ENCODE data around the gene FN3KRP.
"Not testable (repeated sequence)": the region's sequence is repeated elsewhere in the genome, so short reads cannot be mapped to it uniquely, and the experiment has no call there.

The FN3KRP gene

DNA sequence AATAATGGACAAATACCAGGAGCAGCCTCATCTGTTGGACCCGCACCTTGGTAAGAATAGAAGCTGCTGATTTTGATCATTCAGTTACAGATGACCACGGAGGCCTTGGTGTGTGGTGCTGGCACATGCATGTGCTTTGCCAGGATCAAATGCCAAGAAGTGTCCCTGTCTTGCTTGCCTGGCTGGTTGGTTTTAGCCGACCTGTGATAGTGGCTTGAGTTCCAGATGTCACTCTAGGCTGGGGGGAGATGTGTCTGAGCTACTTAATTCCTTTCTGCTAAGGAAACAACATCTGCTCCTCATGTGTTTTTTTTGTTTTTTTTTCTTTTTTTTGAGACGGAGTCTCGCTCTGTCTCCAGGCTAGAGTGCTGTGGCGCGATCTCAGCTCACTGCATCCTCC, 39.7 kb downstream of the FN3KRP start:
- H3K4me1 Mint-ChIP-seq = peaks cover 25% of the 10 kb centered on the region
- DNase-seq (no peak), ATAC-seq (no peak)
- no peak overlapping the region for H3K27ac Mint-ChIP-seq
- H3K9me3 Mint-ChIP-seq = no peaks in the 10 kb centered on the region
- H3K4me3 Mint-ChIP-seq = no peak overlapping the region
- peaks cover 25% of the 10 kb centered on the region for H3K36me3 Mint-ChIP-seq (ENCODE audit: low read depth)
- H3K27me3 Mint-ChIP-seq = no peaks in the 10 kb centered on the region

DNA sequence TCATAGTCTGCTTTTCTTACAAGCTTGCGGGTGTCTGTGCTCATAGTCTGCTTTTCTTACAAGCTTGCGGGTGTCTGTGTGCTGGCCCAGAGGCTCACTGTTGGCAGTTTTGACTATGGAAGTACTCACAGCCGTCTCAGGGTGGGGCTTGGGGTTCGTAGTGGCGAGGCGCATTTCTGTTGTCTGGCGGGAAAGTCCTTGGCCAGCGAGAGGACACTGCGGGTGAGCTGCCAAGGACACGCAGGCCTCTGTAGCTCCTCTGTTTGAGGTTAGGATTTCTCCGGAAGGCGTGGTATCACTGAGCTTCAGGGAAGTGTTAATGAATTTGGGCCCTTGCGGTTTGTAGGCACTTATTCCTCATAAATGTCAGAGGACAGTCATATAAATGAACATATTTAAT, 48.9 kb downstream of the FN3KRP start:
- Mint-ChIP-seq H3K27ac (no peak overlapping the region), H3K36me3 (ENCODE audit: low read depth) (peaks cover 48% of the 10 kb centered on the region), H3K4me3 (no peak overlapping the region), H3K9me3 (no peaks in the 10 kb centered on the region), H3K27me3 (no peaks in the 10 kb centered on the region), H3K4me1 (peaks cover 5% of the 10 kb centered on the region)
- ATAC-seq = no peak
- DNase-seq = no peak

DNA sequence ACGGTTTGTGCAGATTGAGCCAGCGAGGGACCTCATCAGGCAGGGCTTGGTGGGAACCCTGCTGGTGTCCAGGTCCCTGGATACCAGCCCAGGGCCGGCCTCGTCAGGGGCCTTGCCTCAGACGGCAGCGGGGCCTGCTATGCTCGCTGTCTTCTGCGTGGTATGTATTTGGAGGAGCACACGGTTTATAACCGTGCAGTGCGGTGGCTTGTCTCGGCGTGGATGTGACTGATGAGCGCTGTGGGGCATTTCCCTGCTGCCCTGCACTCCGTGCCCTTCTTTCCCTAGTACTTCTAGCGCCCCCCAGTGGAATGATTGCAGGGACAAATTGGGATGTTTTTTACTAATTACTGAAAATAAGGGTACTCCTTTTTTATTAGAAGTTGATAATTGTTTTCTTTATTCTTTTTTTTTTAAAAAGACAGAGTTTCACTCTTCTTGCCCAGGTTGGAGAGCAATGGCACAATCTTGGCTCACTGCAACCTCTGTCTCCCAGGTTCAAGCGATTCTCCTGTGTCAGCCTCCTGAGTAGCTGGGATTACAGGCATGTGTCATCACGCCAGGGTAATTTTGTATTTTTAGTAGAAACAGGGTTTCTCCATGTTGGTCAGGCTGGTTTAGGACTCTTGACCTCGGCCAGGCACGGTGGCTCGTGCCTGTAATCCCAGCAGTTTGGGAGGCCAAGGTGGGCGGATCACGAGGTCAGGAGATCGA, 50.7 kb downstream of the FN3KRP start:
- no peaks in the 10 kb centered on the region for H3K27me3 Mint-ChIP-seq
- no peaks in the 10 kb centered on the region for H3K9me3 Mint-ChIP-seq
- DNase-seq (peak; percentile 62), ATAC-seq (no peak)
- H3K36me3 Mint-ChIP-seq (ENCODE audit: low read depth) = peaks cover 49% of the 10 kb centered on the region
- peaks cover 8% of the 10 kb centered on the region for H3K4me1 Mint-ChIP-seq
- H3K4me3 Mint-ChIP-seq = no peak overlapping the region
- no peak overlapping the region for H3K27ac Mint-ChIP-seq

DNA sequence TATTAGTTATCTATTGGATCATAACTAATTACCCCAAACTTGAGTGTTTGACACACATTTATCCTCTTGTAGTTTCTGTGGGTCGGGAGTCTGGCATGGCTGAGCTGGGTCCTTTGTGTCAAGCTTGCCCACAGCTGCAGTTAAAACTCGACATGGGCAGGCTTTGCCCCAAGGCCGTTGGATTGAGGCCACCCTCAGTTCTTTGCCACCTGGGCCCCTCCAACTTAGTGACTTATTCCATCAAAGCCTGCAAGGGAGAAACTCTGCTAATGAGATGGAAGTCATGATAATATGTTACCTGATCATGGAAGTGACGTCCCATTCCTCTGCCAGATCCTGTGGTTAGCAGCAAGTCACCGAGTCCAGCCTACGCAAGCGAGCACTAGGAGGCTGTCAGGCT, 52.5 kb downstream of the FN3KRP start:
- Mint-ChIP-seq H3K36me3 (ENCODE audit: low read depth) (peaks cover 45% of the 10 kb centered on the region), H3K27me3 (no peaks in the 10 kb centered on the region)
- DNase-seq = no peak

DNA sequence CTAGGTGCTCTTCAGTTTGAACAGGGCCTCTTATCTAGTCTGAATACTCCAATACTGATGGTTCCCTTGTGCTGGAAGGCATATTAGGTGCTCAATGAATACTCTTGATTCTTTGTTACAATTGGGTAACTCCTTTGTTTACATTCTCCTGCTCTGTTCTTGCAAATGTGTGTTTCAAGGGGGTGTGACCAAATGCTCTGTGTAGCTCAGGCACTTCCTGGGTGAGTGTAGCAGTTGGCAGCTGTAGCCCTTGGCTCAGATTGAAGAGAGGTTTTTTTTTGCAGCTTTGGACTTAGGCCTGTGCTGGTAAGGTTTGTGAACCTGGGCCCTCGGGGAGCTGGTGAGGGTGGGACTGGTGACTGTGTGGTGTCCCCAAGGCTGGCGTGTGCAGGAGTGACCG, 55.5 kb downstream of the FN3KRP start:
- ATAC-seq (no peak), DNase-seq (no peak)
- Mint-ChIP-seq H3K9me3 (no peaks in the 10 kb centered on the region), H3K4me3 (no peak overlapping the region), H3K27ac (no peak overlapping the region), H3K36me3 (ENCODE audit: low read depth) (peaks cover 36% of the 10 kb centered on the region), H3K4me1 (peaks cover 27% of the 10 kb centered on the region), H3K27me3 (no peaks in the 10 kb centered on the region)

More for the DNA sequence above, 52.5 kb downstream of the FN3KRP start:
- no peak overlapping the region for H3K27ac Mint-ChIP-seq
- peaks cover 12% of the 10 kb centered on the region for H3K4me1 Mint-ChIP-seq
- no peaks in the 10 kb centered on the region for H3K9me3 Mint-ChIP-seq
- H3K4me3 Mint-ChIP-seq = no peak overlapping the region
- no peak for ATAC-seq

DNA sequence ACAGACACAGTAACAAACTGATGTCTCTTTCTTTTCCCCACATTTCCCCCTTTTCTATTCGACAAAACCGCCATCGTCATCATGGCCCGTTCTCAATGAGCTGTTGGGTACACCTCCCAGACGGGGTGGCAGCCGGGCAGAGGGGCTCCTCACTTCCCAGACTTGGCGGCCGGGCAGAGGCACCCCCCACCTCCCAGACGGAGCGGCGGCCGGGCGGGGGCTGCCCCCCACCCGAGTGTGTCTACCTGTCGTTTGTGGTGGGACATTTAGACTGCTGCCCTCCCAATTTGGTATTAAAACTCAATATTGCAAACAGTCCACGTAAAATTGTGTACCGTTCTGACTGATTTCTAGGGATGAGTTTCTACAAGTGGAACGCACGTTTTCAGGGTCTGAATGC, 58.0 kb downstream of the FN3KRP start:
- H3K27me3 Mint-ChIP-seq, H3K9me3 Mint-ChIP-seq, H3K4me3 Mint-ChIP-seq, DNase-seq, ATAC-seq, H3K27ac Mint-ChIP-seq: not testable (repeated sequence)
- H3K36me3 Mint-ChIP-seq (ENCODE audit: low read depth) = peaks cover 25% of the 10 kb centered on the region
- peaks cover 28% of the 10 kb centered on the region for H3K4me1 Mint-ChIP-seq

DNA sequence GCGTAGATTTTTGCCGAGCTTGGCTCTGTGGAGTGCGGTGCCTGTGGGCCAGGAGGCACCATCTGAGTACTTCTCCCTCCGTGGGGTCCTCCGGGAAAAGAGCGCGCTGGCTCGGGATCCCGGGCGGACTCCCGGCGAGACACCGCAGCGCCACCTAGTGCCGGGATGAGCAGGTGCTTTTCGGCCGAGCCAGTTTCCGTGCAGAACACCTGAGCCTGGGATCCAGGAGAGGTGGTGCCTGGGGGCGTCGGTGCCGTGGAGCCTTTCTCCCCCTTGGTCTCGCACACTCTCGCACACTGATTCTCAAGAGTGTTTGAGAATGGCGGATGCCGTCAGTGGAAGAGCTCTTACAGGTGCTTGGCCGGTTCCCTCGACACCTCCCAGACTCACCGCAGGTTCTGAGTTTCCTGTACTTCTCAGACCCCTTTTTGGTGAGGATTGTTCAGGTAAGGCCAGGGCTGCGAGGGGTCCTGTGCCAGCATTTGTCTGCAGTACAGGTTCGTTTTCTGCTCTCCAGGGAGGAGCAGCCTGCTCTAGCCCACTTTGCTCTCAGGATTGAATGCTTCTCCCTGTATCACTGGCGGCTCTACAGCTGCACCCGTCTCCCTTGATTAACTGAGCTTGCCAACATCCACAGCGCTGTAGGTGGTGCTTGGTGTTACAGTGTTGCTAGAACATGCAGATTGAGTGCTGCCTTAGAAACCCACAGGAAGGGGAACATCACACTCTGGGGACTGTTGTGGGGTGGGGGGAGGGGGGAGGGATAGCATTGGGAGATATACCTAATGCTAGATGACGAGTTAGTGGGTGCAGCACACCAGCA, 58.7 kb downstream of the FN3KRP start:
- Mint-ChIP-seq H3K27me3 (no peaks in the 10 kb centered on the region), H3K4me3 (no peak overlapping the region), H3K27ac (no peak overlapping the region), H3K4me1 (peaks cover 28% of the 10 kb centered on the region), H3K36me3 (ENCODE audit: low read depth) (peaks cover 20% of the 10 kb centered on the region), H3K9me3 (no peaks in the 10 kb centered on the region)
- ATAC-seq (no peak), DNase-seq (peak; percentile 68)

DNA sequence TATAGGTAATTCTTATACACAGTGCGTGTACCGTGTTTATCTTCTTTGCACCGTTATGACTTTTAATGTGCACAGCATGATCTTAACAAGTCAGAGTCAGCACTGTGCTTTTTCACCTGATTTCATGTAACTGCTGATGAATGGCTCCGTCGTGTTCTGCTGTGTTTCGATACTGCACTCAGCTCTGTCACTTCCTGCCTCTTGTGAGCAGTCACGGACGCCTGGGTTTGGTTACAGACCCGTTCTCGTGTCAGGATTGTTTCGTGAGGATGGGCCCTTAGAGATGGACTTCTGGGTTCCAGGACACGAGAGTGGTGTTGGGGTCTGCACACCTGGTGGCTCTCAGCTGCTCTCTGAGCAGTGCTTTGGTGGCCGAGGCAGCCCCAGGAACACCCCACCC, 59.9 kb downstream of the FN3KRP start:
- Mint-ChIP-seq H3K4me3 (no peak overlapping the region), H3K27me3 (no peaks in the 10 kb centered on the region), H3K4me1 (peaks cover 28% of the 10 kb centered on the region), H3K36me3 (ENCODE audit: low read depth) (peaks cover 18% of the 10 kb centered on the region), H3K9me3 (no peaks in the 10 kb centered on the region), H3K27ac (no peak overlapping the region)
- DNase-seq (no peak), ATAC-seq (no peak)

Data from activated naive CD8-positive, alpha-beta T cell treated with anti-CD3 and anti-CD28 coated beads, Interleukin-2, amount 50 U/mL, for 24 hours (primary cell).